GM12878 (cell line): ENCODE data around the gene ATXN1. TPM values are rescaled to one million over a fixed set of nuclear protein-coding genes. Genes with fewer than 3 reads are reported as not detected.
A peak's percentile ranks its signal among the peaks of the same experiment; 100 is the strongest.

ENCODE experiments used
- ATAC-seq: fragments of 200-7000 bp; cut with Tn5 transposase; 3 replicates; pipeline ENCODE4 v1.9.1; 2020; ENCODE audit warnings: mild to moderate bottlenecking, moderate library complexity
- BruUV-seq: library from RNA; stranded (reverse); fragments of 400-500 nt; replicated peaks from 2 replicates; lab custom pipeline; 2021; lab: Mats Ljungman, UMichigan
- CTCF ChIA-PET: fragments of 300-600 bp; sonication (Branson Sonifier 250); formaldehyde crosslinking; extraction: SDS; loops from one replicate; lab custom pipeline; 2021; ENCODE audit warnings: inconsistent platforms; lab: Yijun Ruan, JAX
- POLR2A ChIA-PET: fragments of 350-600 bp; formaldehyde crosslinking; extraction: SDS; loops from one replicate; lab custom pipeline; 2021; ENCODE audit warnings: inconsistent platforms; lab: Charles Lee
- RAD21 ChIA-PET: fragments of 300-600 bp; sonication (Branson Sonifier 250); formaldehyde crosslinking; loops from one replicate; lab custom pipeline; 2023; ENCODE audit warnings: antibody characterized with exemption; ENCODE audit not compliant: unreplicated experiment; lab: Charles Lee
- SMC1A ChIA-PET: fragments of 300-600 bp; sonication (Branson Sonifier 250); formaldehyde crosslinking; loops from one replicate; lab custom pipeline; 2023; ENCODE audit not compliant: unreplicated experiment, uncharacterized antibody; lab: Charles Lee
- DNase-seq: peaks from one replicate; pipeline ENCODE4 v3.0.0-alpha.2; 2011; ENCODE audit warnings: low read depth, low spot score
- FAIRE-seq: peaks from 3 replicates; lab custom pipeline; 2011; peaks lifted over from hg19 to GRCh38; lab: Jason Lieb, UNC
- H2AFZ ChIP-seq: 2 replicates; pipeline ENCODE4 v1.6.0; 2011; ENCODE audit warnings: low read depth, low read length, control low read depth; ENCODE audit not compliant: control insufficient read depth
- H3K27ac ChIP-seq: 2 replicates; pipeline ENCODE4 v1.5.1; 2011; ENCODE audit warnings: control low read depth; ENCODE audit not compliant: control insufficient read depth, insufficient read depth
- H3K27me3 ChIP-seq, 2 experiments: replicated peaks in 1 of 2; 2 replicates each; pipeline versions ENCODE4 v1.6.0 to v1.6.1; 2011; ENCODE audit warnings: low read length in 1 of 2; ENCODE audit not compliant: control insufficient read depth in 2 of 2, insufficient read depth in 2 of 2
- H3K36me3 ChIP-seq, 2 experiments: 2 replicates each; pipeline ENCODE4 v1.5.1; 2011; ENCODE audit warnings: low read length in 1 of 2; ENCODE audit not compliant: control insufficient read depth in 2 of 2, insufficient read depth in 2 of 2
- H3K4me1 ChIP-seq: 2 replicates; pipeline ENCODE4 v1.6.1; 2011; ENCODE audit warnings: mild to moderate bottlenecking, low read length, moderate library complexity, mixed read lengths; ENCODE audit not compliant: control insufficient read depth, insufficient read depth
- H3K4me2 ChIP-seq: 2 replicates; pipeline ENCODE4 v1.6.0; 2011; ENCODE audit warnings: control low read depth; ENCODE audit not compliant: control insufficient read depth, insufficient read depth
- H3K4me3 ChIP-seq: fragments of 200-600 bp; sonication (generic); 2 replicates; pipeline ENCODE4 v1.5.1; 2016
- H3K79me2 ChIP-seq: 2 replicates; pipeline ENCODE4 v1.6.0; 2011; ENCODE audit warnings: low read length; ENCODE audit not compliant: control insufficient read depth, insufficient read depth
- H3K9ac ChIP-seq: 2 replicates; pipeline ENCODE4 v1.8.0; 2011; ENCODE audit warnings: low read length, control low read depth, mixed read lengths; ENCODE audit not compliant: control insufficient read depth, insufficient read depth
- H3K9me3 ChIP-seq: replicated peaks from 3 replicates; pipeline ENCODE4 v1.5.1; 2011; ENCODE audit warnings: mild to moderate bottlenecking, low read length; ENCODE audit not compliant: control insufficient read depth, insufficient read depth
- H4K20me1 ChIP-seq: 2 replicates; pipeline ENCODE4 v1.6.0; 2011; ENCODE audit not compliant: control insufficient read depth, insufficient read depth
- ASH2L ChIP-seq: fragments of 300-600, 200-600 bp; sonication (generic); IDR thresholded peaks from 2 replicates; pipeline ENCODE4 v1.6.1; 2017; ENCODE audit warnings: low read depth, mild to moderate bottlenecking, borderline replicate concordance
- BHLHE40 ChIP-seq, 2 experiments: fragments of 450-650 bp in 1 of 2; IDR thresholded peaks; 2 replicates each; pipeline ENCODE4 v1.6.1; 2011 to 2017; ENCODE audit warnings: low read depth in 2 of 2, borderline replicate concordance in 1 of 2, improper control_type of control experiment in 1 of 2, low read length in 1 of 2, mild to moderate bottlenecking in 1 of 2
- EED ChIP-seq: sonication (generic); IDR thresholded peaks from 2 replicates; pipeline ENCODE4 v1.6.1; 2016; ENCODE audit warnings: antibody characterized with exemption, low read depth
- EGR1 ChIP-seq, 2 experiments: IDR thresholded peaks; 1 replicate in 1 of 2; 2 replicates in 1 of 2; pipeline ENCODE4 v1.6.1; 2011 to 2012; ENCODE audit warnings: low read depth in 2 of 2, low read length in 2 of 2, borderline replicate concordance in 1 of 2, mild to moderate bottlenecking in 1 of 2, moderate library complexity in 1 of 2
- EP300 ChIP-seq, 2 experiments: fragments of 150-350 bp in 1 of 2; IDR thresholded peaks; 2 replicates each; pipeline ENCODE4 v1.6.1; 2011 to 2012; ENCODE audit warnings: low read depth in 2 of 2, low read length in 2 of 2, borderline replicate concordance in 1 of 2, improper control_type of control experiment in 1 of 2, inconsistent platforms in 1 of 2; ENCODE audit not compliant: control insufficient read depth in 1 of 2
- FOXM1 ChIP-seq: IDR thresholded peaks from 2 replicates; pipeline ENCODE4 v1.6.1; 2012; ENCODE audit warnings: low read depth, mild to moderate bottlenecking, inconsistent platforms, low read length, moderate library complexity
- IRF4 ChIP-seq: IDR thresholded peaks from 2 replicates; pipeline ENCODE4 v1.6.1; 2011; ENCODE audit warnings: low read depth, low read length
- JUND ChIP-seq: IDR thresholded peaks from 2 replicates; pipeline ENCODE4 v1.6.1; 2012; ENCODE audit warnings: low read depth, mild to moderate bottlenecking, low read length, improper control_type of control experiment, moderate library complexity
- MYB ChIP-seq: fragments of 150-350 bp; IDR thresholded peaks from 2 replicates; pipeline ENCODE4 v1.6.1; 2014; ENCODE audit warnings: mild to moderate bottlenecking, low read depth, low read length, borderline replicate concordance
- NFIC ChIP-seq: IDR thresholded peaks from 2 replicates; pipeline ENCODE4 v1.6.1; 2012; ENCODE audit warnings: low read depth, mild to moderate bottlenecking, inconsistent platforms, low read length, moderate library complexity
- NR2F1 ChIP-seq: fragments of 450-650 bp; conservative IDR thresholded peaks from 2 replicates; pipeline ENCODE4 v1.6.1; 2017; ENCODE audit warnings: mild to moderate bottlenecking
- POLR2A ChIP-seq: IDR thresholded peaks from 2 replicates; pipeline ENCODE4 v1.6.1; 2011; ENCODE audit warnings: low read depth, mild to moderate bottlenecking, low read length
- RCOR1 ChIP-seq: conservative IDR thresholded peaks from 2 replicates; pipeline ENCODE4 v1.6.1; 2012; ENCODE audit warnings: low read depth, low read length, improper control_type of control experiment
- RFX5 ChIP-seq: IDR thresholded peaks from 2 replicates; pipeline ENCODE4 v1.6.1; 2011; ENCODE audit warnings: low read depth, low read length, improper control_type of control experiment
- SMAD1 ChIP-seq: fragments of 450-650 bp; IDR thresholded peaks from 2 replicates; pipeline ENCODE4 v1.6.1; 2018; ENCODE audit warnings: mild to moderate bottlenecking, low read depth; ENCODE audit not compliant: partially characterized antibody
- TARDBP ChIP-seq: IDR thresholded peaks from 2 replicates; pipeline ENCODE4 v1.6.1; 2016; ENCODE audit warnings: borderline replicate concordance
- TBL1XR1 ChIP-seq: IDR thresholded peaks from 2 replicates; pipeline ENCODE4 v1.6.1; 2012; ENCODE audit warnings: low read depth, low read length, improper control_type of control experiment
- USF2 ChIP-seq: IDR thresholded peaks from 2 replicates; pipeline ENCODE4 v1.6.1; 2011; ENCODE audit warnings: low read depth, low read length, improper control_type of control experiment, borderline replicate concordance
- WGBS: methylation state at CpG from one replicate; pipeline ENCODE4 v1.1.6; 2016; ENCODE audit warnings: low lambda C conversion rate; ENCODE audit not compliant: insufficient replicate concordance, insufficient coverage; ENCODE audit errors: missing lambda C conversion rate; 5-methylcytosine and 5-hydroxymethylcytosine counted together
- in situ Hi-C: fragments of 300-500 bp; cut with MboI; formaldehyde crosslinking; loops from 9 replicates; pipeline ENCODE4 v1.14.3; 2018; ENCODE audit warnings: mixed read lengths
- intact Hi-C: fragments of 100-400 bp; cut with micrococcal nuclease; formaldehyde crosslinking; loops from one replicate; pipeline ENCODE4 v1.14.2; 2022; ENCODE audit not compliant: unreplicated experiment
- polyA plus RNA-seq, 11 experiments: library from polyadenylated mRNA; depleted of rRNA in 4 of 11; unstranded in 6 of 11; stranded (reverse) in 5 of 11; fragments of >200 nt; fragmentation: Nextera tagmentation in 4 of 11; fragmentation: Illumina TruSeq in 1 of 11; extraction: Ambion mirVana in 4 of 11; extraction: Trizol in 1 of 11; gene quantifications; 1 replicate in 1 of 11; 2 replicates in 10 of 11; pipeline versions ENCODE4 v1.2.1 to v1.2.3, GENCODE V29; 2011 to 2016; ENCODE audit warnings: inconsistent platforms in 2 of 11, missing spikeins in 2 of 11, low read depth in 1 of 11
- total RNA-seq, 4 experiments: library from RNA; depleted of rRNA in 3 of 4; stranded (reverse); fragments of >200 nt in 3 of 4; fragmentation: Illumina TruSeq in 1 of 4; extraction: Trizol in 1 of 4; gene quantifications; 2 replicates each; pipeline versions ENCODE4 v1.2.1 to v1.2.3, GENCODE V29; 2013 to 2021
- TF ChIP-seq, protein P1 (sequence below): IDR thresholded peaks from 2 replicates; pipeline ENCODE4 v1.6.1; 2011; ENCODE audit warnings: borderline replicate concordance, low read depth, mild to moderate bottlenecking, moderate library complexity, low read length; ENCODE audit not compliant: insufficient read depth, poor library complexity, severe bottlenecking
- TF ChIP-seq, protein P2 (sequence below): IDR thresholded peaks from 2 replicates; pipeline ENCODE4 v1.6.1; 2011; ENCODE audit warnings: mild to moderate bottlenecking, low read depth, low read length, moderate library complexity; ENCODE audit not compliant: insufficient replicate concordance

ATXN1 gene
- total and polyA plus RNA-seq, 10 of the 15 experiments (the other 5 are each of a cell fraction or from before 2014, with no cell fraction given), result 12.2 to 51.2 (median 20.5) TPM

GRCh38 chr6:16452348-16452747 is 308.9 kb downstream of the ATXN1 start (continued):
- TF ChIP-seq, protein P1, sequence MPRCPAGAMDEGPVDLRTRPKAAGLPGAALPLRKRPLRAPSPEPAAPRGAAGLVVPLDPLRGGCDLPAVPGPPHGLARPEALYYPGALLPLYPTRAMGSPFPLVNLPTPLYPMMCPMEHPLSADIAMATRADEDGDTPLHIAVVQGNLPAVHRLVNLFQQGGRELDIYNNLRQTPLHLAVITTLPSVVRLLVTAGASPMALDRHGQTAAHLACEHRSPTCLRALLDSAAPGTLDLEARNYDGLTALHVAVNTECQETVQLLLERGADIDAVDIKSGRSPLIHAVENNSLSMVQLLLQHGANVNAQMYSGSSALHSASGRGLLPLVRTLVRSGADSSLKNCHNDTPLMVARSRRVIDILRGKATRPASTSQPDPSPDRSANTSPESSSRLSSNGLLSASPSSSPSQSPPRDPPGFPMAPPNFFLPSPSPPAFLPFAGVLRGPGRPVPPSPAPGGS, result no peak
- TF ChIP-seq NFIC (peak; percentile 77), JUND (no peak), ASH2L (no peak), IRF4 (peak; percentile 76; the same call in 1 of the 2 replicates), POLR2A (no peak)

DNA sequence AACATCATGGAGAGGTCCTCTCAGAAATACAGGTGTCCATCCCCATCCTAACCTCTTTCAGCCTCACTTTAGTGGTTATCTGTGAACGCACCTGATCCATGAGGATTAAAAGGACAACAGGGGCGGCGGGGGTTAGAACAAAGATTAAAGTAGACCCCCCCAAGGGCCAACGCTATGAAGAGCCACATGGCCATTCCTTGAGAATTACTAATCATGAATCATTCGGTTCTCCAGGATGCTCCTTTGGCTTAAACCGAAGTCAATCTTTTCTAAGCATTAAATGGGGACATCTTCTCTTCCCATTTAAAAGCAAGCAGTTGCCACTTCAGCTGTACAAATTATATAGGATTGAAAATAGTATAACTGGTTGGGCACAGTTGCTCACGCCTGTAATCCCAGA is 310.4 kb downstream of the ATXN1 start:
- WGBS, result 85% methylated on average over 7 of the region's 7 CpGs
- no TSS peak for BruUV-seq
- no peak for DNase-seq
- ChIA-PET SMC1A (interaction anchor here (1.6 to 4.3 kb wide), 2 partner anchors 13 to 20 kb away, joined by 5 to 29 read pairs; no protein-coding TSS in a partner anchor), CTCF (no interaction called here)
- Histone ChIP-seq H3K4me1 (peaks cover 3% of the 10 kb centered on the region; the same call in 1 of the 2 replicates), H3K4me2 (no peak overlapping the region), H3K9ac (no peak overlapping the region), H3K36me3 (peaks cover under 1 to 3% of the 10 kb centered on the region in 2 experiments; a peak in 3 of 4 replicates)
- no peak for TF ChIP-seq FOXM1
- TF ChIP-seq EED, result no peak
- no peak for TF ChIP-seq POLR2A
- TF ChIP-seq RCOR1, result no peak
- no peak for TF ChIP-seq TARDBP
- no peak for TF ChIP-seq EGR1 (IDR thresholded peaks at IDR 0.05; ENCODE audit: borderline replicate concordance in 1 of 2, low read depth in 2 of 2, low read length in 2 of 2)
- TF ChIP-seq SMAD1, result no peak
- no peak for TF ChIP-seq NR2F1
- TF ChIP-seq MYB, result no peak
- no peak for TF ChIP-seq TBL1XR1
- TF ChIP-seq, protein P2, sequence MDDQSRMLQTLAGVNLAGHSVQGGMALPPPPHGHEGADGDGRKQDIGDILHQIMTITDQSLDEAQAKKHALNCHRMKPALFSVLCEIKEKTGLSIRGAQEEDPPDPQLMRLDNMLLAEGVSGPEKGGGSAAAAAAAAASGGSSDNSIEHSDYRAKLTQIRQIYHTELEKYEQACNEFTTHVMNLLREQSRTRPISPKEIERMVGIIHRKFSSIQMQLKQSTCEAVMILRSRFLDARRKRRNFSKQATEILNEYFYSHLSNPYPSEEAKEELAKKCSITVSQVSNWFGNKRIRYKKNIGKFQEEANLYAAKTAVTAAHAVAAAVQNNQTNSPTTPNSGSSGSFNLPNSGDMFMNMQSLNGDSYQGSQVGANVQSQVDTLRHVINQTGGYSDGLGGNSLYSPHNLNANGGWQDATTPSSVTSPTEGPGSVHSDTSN, result no peak
- no peak for TF ChIP-seq EP300 (IDR thresholded peaks at IDR 0.05; ENCODE audit: borderline replicate concordance in 1 of 2, control insufficient read depth in 1 of 2, low read depth in 2 of 2, low read length in 2 of 2)
- no peak for TF ChIP-seq BHLHE40 (IDR thresholded peaks at IDR 0.05; ENCODE audit: borderline replicate concordance in 1 of 2, low read depth in 2 of 2, low read length in 1 of 2)
- TF ChIP-seq RFX5, result no peak
- TF ChIP-seq USF2, result no peak
- TF ChIP-seq, all 136 proteins: peak for 0
- Histone ChIP-seq H4K20me1 (no peaks in the 10 kb centered on the region), H3K79me2 (peaks cover 3% of the 10 kb centered on the region), H3K4me3 (no peak overlapping the region), H2AFZ (no peak overlapping the region), H3K27ac (no peak overlapping the region), H3K9me3 (no peaks in the 10 kb centered on the region), H3K27me3 (no peaks in the 10 kb centered on the region)
- no peak for FAIRE-seq
- intact Hi-C loops (no loop called here), in situ Hi-C loops (no loop called here)
- ATAC-seq, result no peak
- ChIA-PET RAD21 (no interaction called here), POLR2A (interaction anchor here (2.0 kb wide), 1 partner anchor 12 kb away, joined by 5 read pairs; no protein-coding TSS in a partner anchor)
